OCI-M1 (cell line): Measurements from ENCODE around the gene AWAT2.

ENCODE experiments used
- DNase-seq: peaks from one replicate; lab custom pipeline; 2025; lab: John Stamatoyannopoulos, UW

The AWAT2 gene

DNA sequence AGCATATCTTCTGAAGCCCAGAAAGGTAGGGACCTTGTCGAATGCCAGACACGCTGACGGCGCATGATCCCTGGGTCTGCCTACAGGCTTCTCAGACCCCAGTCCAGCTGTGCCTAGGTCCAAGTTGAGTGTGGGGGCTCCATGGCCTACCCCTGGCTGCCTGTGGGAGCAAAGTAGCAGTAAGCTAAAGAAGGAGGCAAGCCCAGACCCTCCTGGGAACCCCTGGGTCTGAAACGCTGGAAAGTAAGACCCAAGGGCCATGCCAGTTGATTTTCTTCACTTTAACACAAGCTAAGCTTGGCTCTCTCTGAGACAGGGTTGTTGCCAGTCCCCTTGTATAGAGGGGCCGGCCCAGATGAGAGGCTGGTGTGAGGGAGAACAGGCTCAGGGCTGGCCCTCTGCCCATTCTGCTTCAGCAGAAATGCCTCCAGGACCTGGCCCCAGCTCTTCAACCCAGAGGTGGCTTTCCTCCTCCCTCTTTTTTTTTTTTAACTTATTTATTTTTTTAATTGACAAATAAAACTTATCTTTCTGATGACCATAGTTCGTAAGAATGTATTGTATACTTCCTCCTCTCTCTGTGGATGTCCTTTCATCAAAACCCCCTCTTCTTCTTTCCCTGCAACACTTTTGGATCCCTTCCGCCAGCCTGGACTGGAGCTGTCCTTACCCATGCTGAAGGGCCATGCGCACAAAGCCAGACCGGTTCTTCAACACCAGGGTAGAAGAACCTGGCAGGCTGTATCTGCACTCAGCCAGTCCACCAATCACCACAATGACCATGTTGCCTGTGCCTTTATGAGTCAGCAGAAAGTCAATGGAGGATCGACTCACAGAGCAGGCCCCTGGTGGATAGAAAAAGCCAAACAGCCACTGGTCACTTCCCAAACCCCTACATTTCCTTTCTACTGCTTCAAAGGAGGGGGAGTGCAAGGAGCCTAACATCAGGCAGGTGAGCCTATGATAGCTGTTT lies 7.1 kb downstream of the AWAT2 start:
- peak; percentile 1 for DNase-seq

DNA sequence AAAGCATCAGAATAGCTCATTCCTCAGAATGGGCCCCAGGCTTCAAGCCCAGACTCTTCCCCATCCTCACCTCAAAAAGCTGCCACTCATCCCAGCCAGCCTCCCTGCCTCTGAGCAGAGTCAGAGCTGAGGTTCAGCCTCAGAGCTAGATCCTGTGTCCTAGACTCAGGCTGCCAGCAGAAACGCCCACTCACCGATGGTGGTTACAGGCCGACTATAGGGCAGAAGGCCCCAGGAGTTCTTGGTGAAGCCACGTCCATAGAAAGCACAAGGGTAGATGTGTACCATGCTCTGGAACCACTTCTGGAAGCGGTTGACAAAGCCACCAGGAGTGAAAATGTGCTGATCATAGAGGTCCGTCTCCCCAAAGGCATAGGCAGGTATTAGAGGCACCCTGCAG lies 7.7 kb downstream of the AWAT2 start:
- no peak for DNase-seq

DNA sequence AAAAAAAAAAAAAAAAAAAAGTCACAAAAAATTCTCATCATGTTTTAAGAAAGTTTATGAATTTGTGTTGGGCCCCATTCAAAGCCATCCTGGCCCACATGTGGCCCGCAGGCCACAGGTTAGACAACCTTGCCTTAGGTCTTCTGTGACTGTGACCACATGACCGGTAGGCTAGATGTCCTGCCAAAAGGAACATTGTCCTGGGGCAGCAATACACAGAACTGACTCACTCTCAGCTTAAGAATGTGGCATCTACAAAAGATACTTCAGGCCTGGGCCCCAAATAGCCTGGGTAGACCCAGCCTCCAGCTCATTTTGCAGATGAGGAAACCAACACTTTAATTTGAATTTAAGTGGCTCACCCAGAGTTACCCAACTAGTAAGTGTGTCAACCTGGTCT lies 10.0 kb downstream of the AWAT2 start:
- DNase-seq, result no peak

DNA sequence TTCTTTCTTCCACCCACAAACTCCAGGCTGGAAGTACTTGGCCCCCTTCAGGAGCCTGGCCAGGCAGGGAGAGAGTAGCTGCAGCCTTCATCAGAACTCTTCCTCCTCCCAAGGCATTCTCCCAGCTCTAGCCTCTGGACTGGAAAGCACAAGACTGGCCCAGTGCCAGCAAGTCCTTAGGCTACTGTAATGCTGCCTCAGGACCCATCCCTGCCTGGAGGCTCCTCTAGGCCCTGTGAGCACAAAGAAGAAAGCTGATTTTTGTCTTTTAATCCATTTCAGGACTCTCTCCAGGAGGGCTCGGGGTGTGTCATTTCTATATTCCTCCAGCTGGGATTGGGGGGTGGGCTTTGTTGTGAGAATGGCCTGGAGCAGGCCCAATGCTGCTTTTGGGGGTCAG lies 10.8 kb downstream of the AWAT2 start:
- no peak for DNase-seq

DNA sequence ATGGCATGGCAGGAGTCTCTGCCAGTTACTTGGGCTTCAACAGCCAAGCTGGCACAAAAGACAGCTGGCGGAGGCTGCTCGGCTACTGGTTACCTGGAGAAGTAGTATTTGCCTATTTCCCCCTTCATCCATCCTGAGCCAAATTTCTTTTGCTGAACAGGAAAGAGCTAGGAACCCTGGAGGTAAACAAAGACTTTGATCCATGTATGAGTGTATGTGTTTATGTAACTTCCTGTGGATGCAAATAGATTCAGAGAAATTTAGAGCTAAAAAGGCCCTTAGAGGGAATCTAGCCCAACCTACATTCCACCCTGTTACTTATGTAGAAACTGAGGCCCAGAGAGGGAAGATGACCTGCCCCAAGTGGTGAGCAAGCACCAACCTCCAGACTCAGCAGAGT lies 11.2 kb downstream of the AWAT2 start:
- no peak for DNase-seq

DNA sequence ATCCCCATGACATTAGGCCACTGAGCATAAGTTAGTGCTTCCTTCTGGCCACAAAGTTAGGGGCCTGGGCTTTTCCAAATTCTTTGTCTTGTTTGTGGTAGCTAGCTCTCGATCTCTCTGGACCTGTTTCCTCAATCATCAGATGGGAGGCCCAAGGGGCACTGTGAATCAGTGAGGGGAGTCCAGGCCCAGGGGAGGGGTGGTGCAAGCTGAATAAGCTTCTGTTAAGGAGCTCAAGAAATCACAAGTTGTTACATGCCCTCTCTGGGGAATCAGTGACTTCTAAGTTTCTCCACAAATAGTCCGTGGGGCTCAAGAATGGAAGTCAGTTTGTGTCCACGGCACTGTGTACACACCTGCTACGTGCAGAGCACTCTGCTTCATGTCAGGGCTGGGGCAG lies 15.1 kb downstream of the AWAT2 start:
- no peak for DNase-seq

DNA sequence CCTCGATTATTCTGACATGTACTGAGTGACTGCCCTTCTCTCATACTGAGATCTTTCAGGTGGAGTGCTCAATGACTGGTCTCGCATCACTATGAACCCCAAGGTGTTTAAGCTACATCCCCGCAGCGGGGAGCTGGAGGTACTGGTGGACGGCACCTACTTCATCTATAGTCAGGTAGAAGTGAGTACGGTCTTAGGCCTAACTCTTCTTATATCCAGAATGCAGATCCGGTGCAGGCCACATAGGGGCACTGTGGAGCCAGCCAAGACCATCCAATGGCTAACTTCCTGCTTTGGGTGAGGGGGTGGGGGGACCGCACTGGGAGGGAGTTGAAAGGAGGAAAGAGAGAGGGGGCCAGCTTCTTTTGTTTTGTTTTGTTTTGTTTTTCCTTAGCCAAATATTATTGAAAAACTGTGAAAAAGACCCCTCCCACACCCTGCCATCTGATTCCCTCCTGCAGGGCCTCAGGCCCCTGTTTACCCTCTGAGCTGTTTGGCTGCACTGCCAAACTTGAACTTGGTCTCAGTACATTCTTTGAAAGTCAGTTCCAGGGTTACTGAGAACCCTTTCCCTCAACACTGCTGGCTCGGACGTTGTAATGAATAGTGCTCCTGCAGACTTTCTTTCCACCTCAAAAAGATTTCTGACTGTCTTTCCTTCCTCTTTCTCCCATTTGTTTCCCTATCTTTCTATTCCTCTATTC lies 16.2 kb downstream of the AWAT2 start:
- DNase-seq, result peak; percentile 62

DNA sequence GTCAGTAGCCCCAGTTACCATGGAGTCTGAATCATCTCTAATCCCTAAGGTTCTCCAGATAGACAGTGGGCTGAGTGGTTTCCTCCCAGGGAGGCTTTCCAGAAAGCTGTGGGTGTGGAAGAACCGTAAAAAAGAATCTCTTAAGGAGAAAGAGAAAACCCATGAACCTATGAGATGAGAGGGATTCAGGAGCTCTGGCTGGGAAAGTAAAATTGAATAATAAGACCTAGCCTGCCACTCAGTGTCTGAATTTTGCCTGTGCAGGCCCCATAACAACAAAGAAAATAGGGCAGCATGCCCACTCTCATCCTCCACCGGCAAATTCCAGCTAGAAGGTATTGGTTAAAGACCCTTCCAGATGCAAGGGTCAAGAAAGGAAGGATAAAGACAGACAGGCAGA lies 16.9 kb downstream of the AWAT2 start:
- DNase-seq, result no peak

DNA sequence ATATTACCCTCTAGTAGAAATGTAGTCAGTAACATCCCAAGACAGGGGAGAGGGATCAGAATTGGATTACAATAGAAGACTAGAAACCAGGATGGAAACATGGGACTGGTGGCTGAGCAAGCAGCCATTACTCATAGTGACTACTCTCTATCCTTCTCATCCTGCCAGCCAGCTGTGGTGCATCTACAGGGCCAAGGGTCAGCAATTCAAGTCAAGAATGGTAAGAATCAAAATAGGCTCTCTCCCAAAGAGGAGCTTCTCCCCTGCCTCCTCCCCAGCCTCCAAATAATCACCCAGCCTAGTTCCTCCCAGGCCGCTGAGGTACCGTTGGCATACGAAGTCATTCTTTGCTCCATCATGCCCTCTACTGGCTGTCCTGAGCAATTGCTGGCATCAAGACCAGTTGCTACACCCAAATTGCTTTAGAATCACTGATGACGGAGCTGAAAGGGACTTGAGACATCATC lies 19.4 kb downstream of the AWAT2 start:
- DNase-seq, result peak; percentile 66

DNA sequence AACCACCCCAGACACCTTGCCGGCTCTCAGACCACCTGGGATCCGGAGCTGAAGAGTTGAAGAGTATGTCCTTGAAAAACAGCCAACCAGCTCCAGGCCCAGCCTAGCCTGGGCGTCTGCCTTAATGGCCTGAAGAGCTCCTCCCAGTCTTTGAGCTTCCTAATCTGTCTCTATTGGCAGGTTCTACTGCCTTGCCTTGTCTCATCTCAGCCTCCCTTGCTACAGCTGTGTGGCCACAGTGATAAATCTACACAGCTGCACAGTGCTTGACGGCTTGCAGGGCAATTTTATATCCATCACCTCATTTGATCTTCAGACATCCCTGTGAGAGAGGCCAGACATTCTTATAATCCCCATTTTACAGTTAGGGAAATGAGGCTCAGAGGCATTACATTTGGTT lies 19.9 kb downstream of the AWAT2 start:
- no peak for DNase-seq

DNA sequence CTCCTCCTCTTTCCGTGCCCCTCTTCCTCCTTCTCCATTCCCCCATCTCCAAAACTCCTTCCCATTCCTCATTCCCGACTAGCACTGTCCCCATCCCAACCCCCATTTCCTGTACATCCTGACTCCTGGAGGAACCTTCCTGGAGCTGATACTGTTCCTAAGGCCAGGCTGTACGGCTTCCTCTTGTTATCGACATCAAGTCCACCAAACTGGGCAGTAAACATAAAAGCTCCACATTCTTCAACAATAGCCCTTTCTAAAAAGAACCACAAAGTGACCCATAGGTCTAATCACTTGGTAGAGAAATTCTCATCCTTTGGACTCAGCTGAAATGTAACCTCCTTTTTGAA lies 22.9 kb downstream of the AWAT2 start:
- no peak for DNase-seq

DNA sequence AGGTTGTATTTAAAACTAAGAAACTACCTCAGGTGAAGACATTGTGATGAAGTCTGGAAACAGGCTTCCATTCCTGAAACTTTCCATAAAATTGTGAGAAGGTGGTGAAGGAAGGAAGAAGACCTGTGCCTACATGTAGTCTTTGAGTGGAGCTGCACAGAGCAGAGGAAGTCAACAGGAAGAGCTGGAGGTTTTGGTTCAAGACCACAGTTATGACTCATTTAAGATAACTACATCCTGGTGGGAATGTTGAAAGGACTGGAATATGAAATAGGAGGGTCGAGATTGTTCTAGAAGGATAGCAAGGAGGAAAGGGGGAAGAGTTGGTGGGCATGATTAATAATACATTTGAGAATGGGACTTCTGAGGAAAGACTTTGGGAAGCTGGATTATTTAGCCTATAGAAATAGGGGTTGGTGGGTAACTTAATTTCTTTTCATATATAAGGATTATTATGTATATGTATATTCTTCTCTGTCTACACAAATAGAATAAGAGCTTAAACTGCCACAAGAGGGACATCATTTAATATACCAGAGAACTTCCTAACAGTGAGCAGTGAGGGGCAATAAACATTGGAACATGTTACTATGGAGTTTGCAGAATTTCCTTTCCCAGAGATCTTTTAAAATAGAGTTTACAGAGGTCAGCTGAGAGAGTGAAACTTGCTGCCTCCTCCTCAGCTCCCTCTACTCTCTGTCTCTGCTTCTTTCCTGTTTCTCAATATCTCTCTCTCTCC lies 23.5 kb downstream of the AWAT2 start:
- no peak for DNase-seq

DNA sequence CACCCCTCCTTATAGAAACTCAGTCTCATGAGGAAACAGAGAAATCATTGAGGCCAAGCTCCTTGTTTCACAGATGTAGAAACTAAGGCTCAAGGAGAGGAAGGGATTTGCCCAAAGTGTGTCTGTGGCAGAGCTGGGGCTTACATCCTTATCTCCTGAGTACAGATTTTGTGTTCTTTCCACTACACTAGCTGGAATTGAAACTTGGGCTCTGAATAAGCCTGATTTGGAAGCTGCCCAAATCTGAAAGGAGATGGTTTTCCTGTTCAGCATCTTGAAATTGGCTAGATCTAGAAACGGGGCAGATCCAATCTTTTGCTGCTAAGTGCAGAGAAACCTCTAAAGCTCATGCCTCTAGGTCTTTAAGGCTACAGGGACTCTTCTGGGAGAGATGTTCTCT lies 24.3 kb downstream of the AWAT2 start:
- peak; percentile 0 for DNase-seq

DNA sequence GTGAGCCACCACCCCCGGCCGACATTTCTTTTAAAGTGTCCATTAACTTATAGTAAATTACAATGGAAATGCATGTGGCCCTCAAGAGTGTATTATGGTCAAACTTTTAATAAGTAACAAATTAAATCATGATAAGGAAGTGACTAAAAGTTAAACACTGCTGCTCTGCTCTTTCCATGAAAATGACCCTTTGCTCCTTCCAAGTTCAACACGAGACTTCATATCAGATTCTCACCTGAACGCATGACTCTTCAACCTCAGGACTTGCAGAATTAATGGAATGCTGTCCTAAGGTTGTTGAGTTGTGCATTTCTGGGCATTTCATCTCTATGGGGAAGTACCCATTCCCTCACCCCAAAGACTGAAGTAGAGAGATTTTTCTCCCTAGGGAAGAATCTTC lies 27.1 kb downstream of the AWAT2 start:
- no peak for DNase-seq

DNA sequence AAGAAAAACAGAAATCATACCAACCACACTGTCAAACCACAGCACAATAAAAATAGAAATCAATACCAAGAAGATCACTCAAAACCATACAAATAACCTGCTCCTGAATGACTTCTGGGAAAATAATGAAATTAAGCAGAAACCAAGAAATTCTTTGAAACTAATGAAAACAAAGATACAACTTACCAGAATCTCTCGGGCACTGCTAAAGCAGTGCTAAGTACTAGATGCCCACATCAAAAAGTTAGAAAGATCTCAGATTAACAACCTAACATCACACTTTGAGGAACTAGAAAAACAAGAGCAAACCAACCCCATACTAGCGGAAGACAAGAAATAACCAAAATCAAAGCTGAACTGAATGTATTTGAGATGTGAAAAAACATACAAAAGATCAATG lies 33.2 kb downstream of the AWAT2 start:
- DNase-seq, result peak; percentile 60

DNA sequence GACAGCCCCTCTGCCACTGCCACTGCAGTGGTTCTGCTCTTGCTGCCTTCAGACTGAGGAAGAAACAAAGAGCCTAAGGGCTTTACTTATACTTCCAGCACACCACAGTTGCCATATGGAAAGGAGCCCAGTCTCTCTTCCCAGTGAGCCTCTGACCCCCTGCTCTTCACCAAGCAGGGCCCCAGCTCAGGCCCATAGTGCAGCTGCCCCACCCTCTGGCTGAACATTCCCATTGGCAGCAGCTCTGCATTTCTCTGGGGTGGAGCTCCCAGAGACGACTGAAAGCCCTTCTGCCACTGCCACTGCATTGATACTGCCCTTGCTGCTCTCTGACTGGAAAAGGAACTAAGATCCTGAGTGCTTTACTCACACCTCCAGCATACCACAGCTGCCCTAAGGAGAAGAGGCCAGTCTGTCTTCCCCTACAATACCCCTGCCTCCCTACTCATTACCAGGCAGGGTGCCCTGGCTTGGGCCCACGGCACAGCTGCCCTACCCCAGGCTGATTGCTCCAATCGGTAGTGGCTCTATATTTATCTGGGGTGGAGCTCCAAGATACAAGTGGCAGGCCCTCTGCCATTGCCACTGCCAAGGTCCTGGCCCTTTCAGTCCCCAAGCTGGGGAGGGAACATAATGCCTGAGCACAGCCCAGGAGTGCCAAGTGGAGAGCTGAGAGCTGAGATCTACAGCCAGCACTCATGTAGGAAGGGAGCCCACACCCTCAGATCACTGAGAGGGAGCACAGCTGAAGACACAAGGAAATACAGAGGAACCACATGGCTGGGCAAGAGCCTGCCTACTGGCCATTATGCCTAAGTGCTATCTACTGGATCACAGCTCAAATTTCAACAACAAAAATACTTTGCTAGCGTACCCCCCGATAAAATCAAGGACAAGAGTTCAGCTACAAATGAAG lies 36.0 kb downstream of the AWAT2 start:
- DNase-seq, result no peak

DNA sequence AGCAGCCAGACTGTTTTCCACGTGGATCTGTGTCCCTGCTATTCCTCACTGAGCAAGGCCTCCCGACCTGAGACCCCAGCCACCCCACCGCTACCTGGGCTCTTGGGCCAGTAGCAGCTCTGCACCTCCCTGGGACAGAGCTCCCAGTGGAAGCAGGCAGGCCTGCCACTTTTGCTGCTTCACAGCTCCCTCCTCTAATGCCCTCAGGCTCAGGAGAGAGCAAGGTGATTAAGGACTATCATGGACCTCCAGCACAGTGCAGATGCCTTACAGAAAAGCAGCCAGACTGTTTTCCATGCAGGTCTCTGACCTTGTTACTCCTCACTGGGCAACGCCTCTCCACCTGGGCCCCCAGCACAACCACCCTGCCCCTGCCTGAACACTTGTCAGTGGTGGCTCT lies 37.0 kb downstream of the AWAT2 start:
- no peak for DNase-seq

DNA sequence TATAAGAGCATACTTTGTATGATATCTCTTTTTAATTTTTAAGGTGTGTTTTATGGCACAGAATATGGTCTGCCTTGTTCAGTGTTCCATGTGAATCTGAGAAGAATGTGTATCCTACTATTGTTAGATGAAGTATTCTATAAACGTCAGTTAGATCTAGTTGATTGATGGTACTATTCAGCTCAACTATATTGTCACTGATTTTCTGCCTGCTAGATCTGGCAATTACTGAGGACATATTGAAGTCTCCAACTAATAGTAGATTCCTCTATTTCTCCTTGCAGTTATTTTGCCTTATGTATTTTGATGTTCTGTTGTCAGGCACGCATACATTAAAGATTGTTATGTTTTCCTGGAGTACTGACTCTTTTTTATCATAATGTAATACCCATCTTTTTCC lies 39.8 kb downstream of the AWAT2 start:
- no peak for DNase-seq

DNA sequence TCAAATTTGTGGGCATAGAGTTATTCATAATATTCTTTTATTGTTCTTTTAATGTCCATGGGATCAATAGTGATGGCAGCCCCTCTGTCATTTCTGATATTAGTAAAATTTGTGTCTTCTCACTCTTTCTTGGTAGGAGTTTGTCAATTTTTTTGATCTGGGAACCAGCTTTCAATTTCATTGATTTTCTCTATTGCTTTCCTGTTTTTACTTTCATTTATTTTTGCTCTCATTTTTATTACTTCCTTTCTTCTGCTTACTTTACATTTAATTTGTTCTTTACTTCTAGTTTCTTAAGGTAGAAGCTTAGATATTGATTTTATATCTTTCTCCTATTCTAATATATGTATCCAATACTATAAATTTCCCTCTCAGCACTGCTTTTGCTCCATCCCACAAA lies 40.7 kb downstream of the AWAT2 start:
- DNase-seq, result no peak

DNA sequence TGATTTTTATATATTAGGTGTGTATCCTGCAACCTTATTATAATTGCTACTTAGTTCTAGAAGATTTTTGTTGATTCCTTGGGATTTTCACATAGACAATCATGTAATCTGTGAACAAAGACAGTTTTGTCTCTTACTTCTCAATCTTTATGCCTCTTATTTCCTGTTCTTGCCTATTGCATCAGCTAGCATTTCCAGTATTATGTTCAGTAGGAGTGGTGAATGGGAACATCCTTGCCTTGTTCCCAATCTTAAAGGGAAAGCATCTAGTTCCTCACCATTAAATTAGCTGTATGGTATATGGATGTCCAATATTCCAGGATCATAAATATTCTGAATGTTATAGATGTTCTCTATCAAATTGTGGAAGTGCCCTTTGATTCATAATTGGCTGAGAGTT lies 41.8 kb downstream of the AWAT2 start:
- DNase-seq, result no peak

DNA sequence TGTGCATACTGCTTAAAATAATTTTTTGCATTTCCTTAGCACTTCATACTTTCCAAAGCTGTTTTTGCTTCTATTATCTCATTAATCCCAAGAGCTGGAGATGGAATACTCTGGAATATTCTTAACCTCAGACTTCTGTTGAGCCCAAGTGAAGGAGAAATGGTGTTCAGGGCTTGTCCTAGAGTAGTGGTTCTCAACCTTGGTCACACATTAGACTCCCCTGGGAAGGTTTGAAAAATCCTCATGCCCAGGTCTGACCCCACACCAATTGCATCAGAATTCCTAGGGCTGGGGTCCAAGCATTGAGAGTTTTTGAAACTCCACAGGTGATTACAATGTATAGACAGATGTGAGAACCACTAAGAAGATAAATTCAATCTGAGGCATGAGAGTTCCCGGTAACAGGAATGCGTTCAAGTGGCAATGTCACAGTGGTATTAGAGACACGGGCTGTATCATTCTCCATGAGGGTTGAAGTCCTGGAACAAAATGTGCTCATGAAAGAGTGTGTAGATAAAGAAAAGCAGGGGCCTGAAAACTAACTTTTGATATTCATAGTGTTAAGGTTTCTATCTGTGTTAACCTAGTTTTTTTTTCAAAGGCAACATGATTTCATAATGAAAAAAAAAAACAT lies 47.9 kb downstream of the AWAT2 start:
- no peak for DNase-seq
